ENCODE data around the gene CDC42BPB.

CDC42BPB gene

GRCh38 chr14:102986810-102987579 lies 70.4 kb downstream of the CDC42BPB start:
- DNase-seq = no peak

- no peak for DNase-seq
These were observed 71.7 kb downstream of the CDC42BPB start for GRCh38 chr14:102985665-102986064.

GRCh38 chr14:102984336-102985102 lies 72.8 kb downstream of the CDC42BPB start:
- DNase-seq = no peak

- no peak for DNase-seq
These were observed 73.9 kb downstream of the CDC42BPB start for GRCh38 chr14:102983496-102983895.

- no peak for DNase-seq
These were observed 74.4 kb downstream of the CDC42BPB start for GRCh38 chr14:102982852-102983470.

GRCh38 chr14:102980409-102980810 lies 76.9 kb downstream of the CDC42BPB start:
- no peak for DNase-seq

GRCh38 chr14:102979406-102979805 lies 77.9 kb downstream of the CDC42BPB start:
- no peak for DNase-seq

- DNase-seq = no peak
These were observed 79.9 kb downstream of the CDC42BPB start for GRCh38 chr14:102977475-102977874.

- no peak for DNase-seq
These were observed 81.7 kb downstream of the CDC42BPB start for GRCh38 chr14:102975662-102976061.

GRCh38 chr14:102973706-102974285 lies 83.6 kb downstream of the CDC42BPB start:
- DNase-seq = no peak

- DNase-seq = no peak
These were observed 85.3 kb downstream of the CDC42BPB start for GRCh38 chr14:102971836-102972606.

- DNase-seq = no peak
These were observed 86.0 kb downstream of the CDC42BPB start for GRCh38 chr14:102971314-102971713.

GRCh38 chr14:102970496-102970895 lies 86.9 kb downstream of the CDC42BPB start:
- DNase-seq = no peak

- no peak for DNase-seq
These were observed 87.4 kb downstream of the CDC42BPB start for GRCh38 chr14:102969901-102970300.

- DNase-seq = no peak
These were observed 88.1 kb downstream of the CDC42BPB start for GRCh38 chr14:102969060-102969791.

- no peak for DNase-seq
These were observed 89.0 kb downstream of the CDC42BPB start for GRCh38 chr14:102968306-102968705.

- DNase-seq = no peak
These were observed 89.9 kb downstream of the CDC42BPB start for GRCh38 chr14:102967506-102967795.

GRCh38 chr14:102966681-102967505 lies 90.5 kb downstream of the CDC42BPB start:
- DNase-seq = no peak

GRCh38 chr14:102965971-102966655 lies 91.2 kb downstream of the CDC42BPB start:
- DNase-seq = no peak

GRCh38 chr14:102965282-102965681 lies 92.1 kb downstream of the CDC42BPB start:
- DNase-seq = no peak

Measured in NCI-H1417 treated with DMSO at 0.1 percent for 48 hours (cell line).